Measurements from ENCODE around the gene MINDY4. TPM values are rescaled to one million over a fixed set of nuclear protein-coding genes. Genes with fewer than 3 reads are reported as not detected.

The MINDY4 gene
- total and polyA plus RNA-seq, 9 donors, result 6.9 to 30.3 (median 18.2) TPM

- peaks cover 2% of the 10 kb centered on the region for H3K4me1 ChIP-seq (ENCODE audit: insufficient read depth)
- H3K36me3 ChIP-seq, result no peaks in the 10 kb centered on the region
- no peaks in the 10 kb centered on the region for H3K27me3 ChIP-seq
- no peak overlapping the region for H3K27ac ChIP-seq
- intact Hi-C loops (cut with DNase I), result no loop called here
- DNase-seq, result no peak
- TF ChIP-seq CTCF (IDR thresholded peaks at IDR 0.05) (no peak), EP300 (IDR thresholded peaks at IDR 0.05) (no peak), POLR2A (IDR thresholded peaks at IDR 0.05) (no peak)
- H3K4me3 ChIP-seq, result no peak overlapping the region
- 95 to 97% (median 96%) methylated on average over 7 of the region's 7 CpGs for WGBS, 3 donors
- no peaks in the 10 kb centered on the region for H3K9me3 ChIP-seq
Observed at GRCh38 chr7:30890226-30890625, 119.0 kb downstream of the MINDY4 start.

- Histone ChIP-seq H3K9me3 (no peaks in the 10 kb centered on the region), H3K4me1 (ENCODE audit: insufficient read depth) (peaks cover 3% of the 10 kb centered on the region), H3K27me3 (no peaks in the 10 kb centered on the region), H3K36me3 (no peaks in the 10 kb centered on the region), H3K27ac (no peak overlapping the region), H3K4me3 (no peak overlapping the region)
- intact Hi-C loops (cut with DNase I), result no loop called here
- DNase-seq, result peak in 1 of 5 donors; percentile 29
- no peak for TF ChIP-seq EP300 (IDR thresholded peaks at IDR 0.05)
- no peak for TF ChIP-seq CTCF (IDR thresholded peaks at IDR 0.05)
- no peak for TF ChIP-seq POLR2A (IDR thresholded peaks at IDR 0.05)
- WGBS, 3 donors, result 20 to 33% (median 21%) methylated on average over 6 of the region's 6 CpGs
Observed at GRCh38 chr7:30893357-30893756, 122.1 kb downstream of the MINDY4 start.

GRCh38 chr7:30894009-30894408, 122.8 kb downstream of the MINDY4 start:
- Histone ChIP-seq H3K9me3 (no peaks in the 10 kb centered on the region), H3K4me3 (no peak overlapping the region), H3K36me3 (no peaks in the 10 kb centered on the region), H3K27ac (no peak overlapping the region), H3K27me3 (no peaks in the 10 kb centered on the region), H3K4me1 (ENCODE audit: insufficient read depth) (peaks cover 7% of the 10 kb centered on the region)
- intact Hi-C loops (cut with DNase I), result no loop called here
- no peak for DNase-seq
- TF ChIP-seq EP300 (IDR thresholded peaks at IDR 0.05) (no peak), POLR2A (IDR thresholded peaks at IDR 0.05) (no peak), CTCF (IDR thresholded peaks at IDR 0.05) (no peak)
- 73 to 91% (median 80%) methylated on average over 1 of the region's 1 CpG for WGBS, 3 donors

GRCh38 chr7:30894866-30895605, 123.8 kb downstream of the MINDY4 start:
- H3K4me1 ChIP-seq (ENCODE audit: insufficient read depth), result peaks cover 7% of the 10 kb centered on the region
- H3K27ac ChIP-seq, result no peak overlapping the region
- no peak overlapping the region for H3K4me3 ChIP-seq
- intact Hi-C loops (cut with DNase I), result no loop called here
- WGBS, 3 donors, result 85 to 95% (median 89%) methylated on average over 14 of the region's 14 CpGs
- DNase-seq, result no peak
- no peak for TF ChIP-seq EP300 (IDR thresholded peaks at IDR 0.05)
- no peak for TF ChIP-seq POLR2A (IDR thresholded peaks at IDR 0.05)
- no peak for TF ChIP-seq CTCF (IDR thresholded peaks at IDR 0.05)
- H3K27me3 ChIP-seq, result no peaks in the 10 kb centered on the region
- H3K9me3 ChIP-seq, result no peaks in the 10 kb centered on the region
- no peaks in the 10 kb centered on the region for H3K36me3 ChIP-seq
